GM18508 (cell line): ENCODE data around the gene AKAP13.

Source experiments
- ATAC-seq: cut with Tn5 transposase; IDR thresholded peaks from one replicate; pipeline ENCODE4 v1.9.1; 2021; ENCODE audit warnings: moderate number of reproducible peaks; ENCODE audit not compliant: insufficient read depth, unreplicated experiment

Gene AKAP13

GRCh38 chr15:85769182-85769900, 388.9 kb downstream of the AKAP13 start:
- ATAC-seq, result no peak

GRCh38 chr15:85770096-85771041, 390.0 kb downstream of the AKAP13 start:
- no peak for ATAC-seq

- ATAC-seq, result no peak
Measured at GRCh38 chr15:85771271-85771670, 390.9 kb downstream of the AKAP13 start.

DNA sequence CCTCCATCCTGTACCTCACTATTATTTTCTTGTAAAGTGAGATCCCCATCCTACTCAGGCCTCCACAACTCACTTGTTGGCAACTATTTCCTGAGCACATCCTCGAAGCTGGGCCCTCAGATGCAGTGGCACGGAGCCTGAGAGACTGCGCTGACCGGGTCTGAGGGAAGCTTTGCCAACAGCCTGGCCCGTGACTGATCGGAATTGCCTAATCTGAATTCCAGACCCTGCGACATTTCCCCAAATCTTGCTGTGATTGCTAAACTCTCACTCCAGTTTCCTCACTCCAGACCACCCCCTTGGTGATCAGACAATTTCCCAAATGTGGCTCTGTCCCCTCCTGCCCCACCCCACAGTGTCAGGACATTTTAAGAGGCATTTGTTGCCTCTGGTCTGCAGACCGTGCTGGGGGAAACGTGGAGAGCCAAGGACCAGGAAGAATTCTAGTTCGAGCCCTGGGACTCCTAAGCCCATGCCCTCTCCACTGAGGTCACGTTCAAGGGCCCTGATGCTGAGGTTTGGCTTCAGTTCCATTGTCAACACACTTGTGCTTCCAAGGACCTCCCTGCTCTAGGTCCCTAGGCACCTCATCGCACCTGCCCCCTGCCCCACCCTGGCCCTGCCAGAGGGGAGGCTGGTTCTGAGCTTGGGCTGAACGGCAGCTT, 391.5 kb downstream of the AKAP13 start:
- no peak for ATAC-seq

DNA sequence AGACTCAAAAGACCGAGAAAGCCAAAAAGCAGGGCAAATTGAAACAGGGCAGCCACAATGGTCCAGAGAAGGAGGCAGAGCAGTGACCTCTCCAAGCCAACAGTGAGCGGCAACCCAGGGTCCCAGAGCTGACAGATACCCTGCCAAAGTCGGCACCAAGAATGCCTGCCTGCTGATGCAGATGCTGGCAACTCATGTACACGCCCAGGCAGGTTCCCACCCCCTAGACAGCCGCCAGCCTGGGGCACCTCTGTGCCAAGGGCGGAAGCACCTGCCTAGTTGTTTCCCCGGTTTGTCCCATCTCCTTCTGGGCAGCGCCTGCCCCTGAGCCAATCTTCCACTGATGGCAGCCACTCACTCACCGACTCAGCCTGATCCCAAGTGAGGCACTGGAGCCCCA, 392.3 kb downstream of the AKAP13 start:
- no peak for ATAC-seq

GRCh38 chr15:85773249-85773648, 392.8 kb downstream of the AKAP13 start:
- ATAC-seq, result no peak

- no peak for ATAC-seq
Measured at GRCh38 chr15:85773970-85774369, 393.6 kb downstream of the AKAP13 start.

- ATAC-seq, result no peak
Measured at GRCh38 chr15:85777250-85778106, 397.1 kb downstream of the AKAP13 start.

GRCh38 chr15:85778107-85778776, 397.8 kb downstream of the AKAP13 start:
- ATAC-seq, result no peak

- ATAC-seq, result no peak
Measured at GRCh38 chr15:85779249-85779648, 398.8 kb downstream of the AKAP13 start.

- no peak for ATAC-seq
Measured at GRCh38 chr15:85780225-85780985, 400.0 kb downstream of the AKAP13 start.

- ATAC-seq, result no peak
Measured at GRCh38 chr15:85781099-85781498, 400.7 kb downstream of the AKAP13 start.

DNA sequence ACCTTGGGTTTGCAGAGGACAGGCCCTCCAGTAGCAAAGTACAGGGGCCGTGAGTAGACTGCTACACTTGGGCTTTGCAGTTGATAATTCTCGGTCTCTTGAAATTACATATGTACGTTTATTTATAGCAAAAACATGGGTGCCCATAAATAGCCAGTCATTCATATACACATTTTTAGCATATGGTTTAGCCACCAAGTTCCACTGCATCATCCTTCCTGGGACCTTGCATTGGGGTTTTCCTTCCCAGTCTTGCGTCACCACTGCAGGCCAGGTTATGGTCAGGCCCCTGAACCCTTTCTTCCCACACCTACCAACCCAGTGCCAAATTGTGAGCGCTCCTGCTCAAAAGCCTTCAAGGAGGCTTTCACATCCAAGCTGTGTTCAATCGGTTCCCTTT, 401.7 kb downstream of the AKAP13 start:
- no peak for ATAC-seq

DNA sequence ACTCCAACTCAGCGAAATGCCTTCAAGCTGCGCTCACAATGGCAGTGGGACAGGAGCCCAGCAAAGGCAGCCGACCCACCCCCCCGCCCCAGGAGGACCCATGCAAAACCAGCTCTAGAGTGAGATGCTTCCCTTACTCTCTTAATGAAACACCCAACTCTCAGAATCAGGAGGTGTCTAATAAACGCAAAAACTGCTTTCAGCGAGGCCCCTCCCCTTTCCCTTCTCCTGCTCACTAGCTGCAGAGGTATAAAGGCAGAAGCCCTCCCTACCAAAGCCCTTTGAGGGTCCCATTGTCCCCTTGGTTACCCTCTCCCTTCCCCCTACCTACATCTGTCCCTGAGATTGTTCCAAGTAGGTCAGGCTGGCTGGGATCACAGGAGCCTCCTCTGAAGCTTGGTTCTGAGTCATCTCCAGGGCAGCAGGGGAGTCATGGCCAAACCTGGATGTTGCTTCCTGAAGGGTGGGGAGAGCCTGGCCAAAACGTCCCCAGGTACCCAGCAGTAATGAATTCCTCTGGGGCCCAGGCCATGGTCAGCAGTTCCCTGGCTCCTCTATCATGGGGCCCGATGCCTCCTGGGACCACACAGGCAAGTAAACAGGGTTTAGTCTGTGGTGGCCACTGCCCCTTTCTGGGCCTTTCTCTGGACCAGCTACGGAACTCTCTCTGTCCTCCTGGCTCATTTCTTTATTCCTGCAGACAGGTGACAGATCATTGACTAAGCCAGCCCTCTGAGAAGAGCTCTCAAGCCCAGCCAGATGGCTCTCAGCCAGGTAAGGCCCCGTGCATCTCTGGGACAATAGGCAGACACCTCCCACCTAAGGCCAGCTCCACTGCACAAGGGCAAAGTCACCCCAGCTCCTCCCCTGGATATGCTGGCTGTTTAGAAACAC, 405.7 kb downstream of the AKAP13 start:
- no peak for ATAC-seq

- ATAC-seq, result no peak
Measured at GRCh38 chr15:85786781-85787114, 406.3 kb downstream of the AKAP13 start.

DNA sequence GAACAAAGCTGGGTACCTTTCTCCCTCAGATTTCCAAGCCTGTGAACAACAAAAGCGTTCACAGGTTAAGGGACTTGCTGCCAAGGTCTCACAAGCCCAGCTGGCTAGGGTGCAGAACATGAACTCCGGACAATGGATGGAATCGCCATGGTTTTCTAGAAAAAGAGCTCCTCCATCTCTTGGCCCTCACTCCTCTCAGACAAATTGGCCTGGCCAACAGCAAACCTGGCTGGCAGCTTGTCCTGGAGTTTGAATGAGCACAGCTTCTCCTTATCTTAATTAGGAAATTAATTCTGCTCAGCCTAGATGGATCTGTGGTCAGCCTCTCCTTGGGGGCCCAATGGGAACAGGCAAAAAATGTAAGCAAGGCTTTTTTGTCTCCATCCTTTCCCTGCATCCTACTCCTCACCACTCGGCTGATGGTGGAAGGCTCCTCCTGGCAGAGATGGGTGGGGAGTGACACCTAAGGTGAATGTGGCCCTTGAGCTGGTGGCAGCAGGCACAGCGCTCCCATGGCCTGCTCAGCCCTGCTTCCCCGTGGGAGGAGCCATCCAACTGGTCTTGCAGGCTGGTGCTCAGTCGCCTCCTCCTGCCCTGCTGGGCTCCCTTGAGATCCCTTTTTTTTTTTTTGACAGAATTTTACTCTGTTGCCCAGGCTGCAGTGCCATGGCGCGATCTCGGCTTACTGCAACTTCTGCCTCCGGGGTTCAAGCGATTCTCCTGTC, 408.5 kb downstream of the AKAP13 start:
- ATAC-seq, result no peak

DNA sequence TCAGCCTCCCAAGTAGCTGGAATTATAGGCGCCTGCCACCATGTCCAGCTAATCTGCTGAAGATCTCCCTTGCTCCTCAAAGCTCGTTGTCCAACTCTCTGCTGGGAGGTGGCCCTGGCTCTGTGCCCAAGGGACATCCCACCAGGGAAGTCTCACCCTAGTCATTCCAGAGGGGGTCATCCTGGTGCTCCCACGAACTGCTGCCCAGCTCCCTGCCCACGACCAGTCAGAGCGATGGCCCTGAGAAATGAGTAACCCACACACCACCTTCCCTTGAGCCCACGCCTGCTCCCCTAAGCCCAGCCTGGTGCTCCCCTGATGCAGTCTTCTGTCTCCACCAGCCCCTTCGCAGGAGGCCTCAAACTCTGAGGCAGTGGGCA, 409.1 kb downstream of the AKAP13 start:
- no peak for ATAC-seq
